Erythroblast (primary cell): ENCODE measurements around the gene CHAMP1.
"Not testable (repeated sequence)": the region's sequence is repeated elsewhere in the genome, so short reads cannot be mapped to it uniquely, and the experiment has no call there.

Experiments
- DNase-seq, 2 experiments: peaks; one replicate each; lab custom pipeline; 2025; lab: John Stamatoyannopoulos, UW
- GATA1 ChIP-seq: IDR thresholded peaks from 2 replicates; pipeline ENCODE4 v1.6.1; 2011; ENCODE audit warnings: low read depth, mild to moderate bottlenecking, control low read depth, low read length, moderate library complexity
- POLR2A ChIP-seq: IDR thresholded peaks from 2 replicates; pipeline ENCODE4 v1.6.1; 2011; ENCODE audit warnings: mild to moderate bottlenecking, low read length

CHAMP1 gene

DNA sequence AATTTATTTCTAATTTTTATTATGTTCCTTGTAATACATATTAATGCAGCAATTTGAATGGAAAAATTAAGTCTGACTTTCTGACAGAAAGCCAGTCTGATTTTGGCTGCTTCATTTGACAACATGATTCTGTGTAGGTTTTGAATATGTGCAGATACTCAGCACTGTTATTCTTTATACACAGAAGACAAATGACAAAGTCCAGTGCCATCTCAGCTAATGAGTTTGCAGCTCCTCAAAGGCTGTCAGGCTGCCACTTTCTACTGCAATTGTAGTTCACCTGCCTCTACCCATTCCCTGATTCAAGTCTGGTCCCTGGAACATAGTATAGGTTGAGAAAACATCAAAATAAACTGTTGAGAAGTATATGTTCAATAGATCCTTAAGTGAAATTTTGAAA, 2.9 kb upstream of the CHAMP1 start:
- no peak for DNase-seq
- TF ChIP-seq GATA1, result no peak
- TF ChIP-seq POLR2A, result no peak

DNA sequence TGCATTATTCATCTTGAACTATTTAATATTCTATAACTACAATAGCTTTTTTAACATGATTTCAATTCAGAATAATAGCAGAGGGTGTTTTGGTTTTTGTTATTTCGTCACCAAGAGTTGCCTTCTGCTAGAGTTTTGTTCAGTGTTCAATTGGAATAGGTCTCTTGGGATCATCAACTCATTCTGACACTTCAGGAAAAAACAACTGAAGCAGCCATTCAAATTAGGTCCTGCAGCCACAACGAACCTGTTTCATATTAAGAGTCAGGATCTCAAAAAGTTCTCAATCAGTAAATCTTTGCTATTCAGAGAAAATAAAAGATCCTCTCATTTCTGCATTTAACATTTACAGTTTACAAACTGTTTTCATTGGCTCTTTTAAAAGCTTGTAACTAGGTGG, 2.4 kb upstream of the CHAMP1 start:
- no peak for DNase-seq
- TF ChIP-seq POLR2A (no peak), GATA1 (no peak)

DNA sequence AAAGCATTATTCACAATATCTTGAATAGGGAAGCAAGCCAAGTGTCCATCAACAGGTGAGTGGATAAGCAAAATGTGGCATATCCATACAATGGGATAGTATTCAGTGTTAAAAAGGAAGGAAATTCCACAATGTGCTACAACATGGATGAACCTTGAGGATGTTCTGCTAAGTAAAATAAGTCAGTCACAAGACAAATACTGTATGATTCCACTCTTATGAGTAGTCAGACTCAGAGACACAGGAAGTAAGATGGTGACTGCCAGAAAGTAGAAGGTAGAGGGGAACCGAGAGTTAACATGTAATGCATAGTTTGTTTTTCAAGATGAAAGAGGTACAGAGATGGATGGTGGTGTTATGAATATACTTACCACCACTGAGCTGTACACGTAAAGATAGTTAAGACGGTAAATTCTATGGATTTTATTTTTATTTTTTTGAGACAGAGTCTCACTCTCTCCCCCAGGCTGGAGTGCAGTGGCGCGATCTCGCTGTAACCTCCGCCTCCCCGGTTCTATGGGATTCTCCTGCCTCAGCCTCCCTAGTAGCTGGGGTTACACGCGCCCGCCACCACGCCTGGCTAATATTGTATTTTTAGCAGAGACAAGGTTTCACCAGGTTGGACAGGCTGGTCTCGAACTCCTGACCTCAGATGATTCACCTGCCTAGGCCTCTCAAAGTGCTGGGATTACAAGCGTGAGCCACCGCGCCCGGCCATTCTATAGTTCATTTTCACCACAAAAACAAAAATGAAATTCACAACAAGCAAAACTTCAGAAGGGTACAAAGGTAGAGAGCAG, 1.0 kb upstream of the CHAMP1 start:
- peak; percentile 29 to 48 for DNase-seq
- TF ChIP-seq GATA1, result no peak
- TF ChIP-seq POLR2A, result no peak

DNA sequence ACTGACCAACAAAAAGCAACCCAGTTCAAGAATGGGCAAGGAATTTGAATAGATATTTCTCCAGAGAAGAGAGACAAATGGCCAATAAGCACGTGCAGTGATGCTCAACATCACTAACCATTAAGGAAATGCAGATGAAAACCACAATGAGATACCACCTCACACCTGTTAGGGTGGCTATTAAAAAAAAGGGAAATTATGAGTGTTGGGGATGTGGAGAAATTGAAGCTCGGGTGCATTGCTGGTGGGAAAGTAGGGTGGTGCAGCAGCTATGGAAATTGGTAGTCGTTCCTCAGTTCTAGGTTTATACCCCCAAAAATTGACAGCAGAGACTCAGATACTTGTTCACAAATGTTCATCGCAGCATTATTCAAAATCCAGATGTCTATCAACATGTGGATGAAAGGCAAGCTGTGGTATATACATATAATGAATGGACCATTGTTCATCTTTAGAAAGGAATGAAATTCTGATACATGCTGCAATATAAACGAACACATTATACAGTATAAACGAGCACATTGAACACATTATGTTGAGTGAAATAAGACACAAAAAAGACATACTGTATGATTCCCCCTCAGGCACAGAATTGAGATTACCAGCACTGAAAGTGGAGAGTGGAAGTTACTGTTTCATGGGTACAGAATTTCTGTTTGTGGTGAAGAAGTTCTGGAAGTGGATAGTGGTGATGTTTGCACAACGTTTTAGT, 927 bp downstream of the CHAMP1 start:
- DNase-seq, result peak; percentile 37 to 38
- TF ChIP-seq GATA1, result no peak
- TF ChIP-seq POLR2A, result no peak

DNA sequence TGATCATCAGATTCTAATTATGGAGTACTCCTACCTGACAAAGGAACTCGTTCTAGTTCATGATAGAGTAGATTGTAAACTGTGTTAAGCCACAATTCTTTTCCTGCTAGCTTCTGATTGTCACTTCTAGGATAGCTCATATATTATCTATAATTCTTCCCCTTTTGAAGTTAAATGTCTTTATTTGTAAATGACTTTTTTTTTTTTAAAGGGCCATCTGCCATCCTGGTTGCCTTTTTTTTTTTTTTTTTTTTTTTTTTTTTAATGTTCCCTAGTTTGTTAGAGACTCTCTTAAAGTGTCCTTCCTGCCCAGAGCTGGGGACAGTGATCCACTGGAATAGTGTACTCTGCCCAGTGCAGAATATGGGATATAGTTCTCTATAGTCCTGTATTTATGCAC, 4.3 kb downstream of the CHAMP1 start:
- no peak for TF ChIP-seq POLR2A
- TF ChIP-seq GATA1, result no peak

DNA sequence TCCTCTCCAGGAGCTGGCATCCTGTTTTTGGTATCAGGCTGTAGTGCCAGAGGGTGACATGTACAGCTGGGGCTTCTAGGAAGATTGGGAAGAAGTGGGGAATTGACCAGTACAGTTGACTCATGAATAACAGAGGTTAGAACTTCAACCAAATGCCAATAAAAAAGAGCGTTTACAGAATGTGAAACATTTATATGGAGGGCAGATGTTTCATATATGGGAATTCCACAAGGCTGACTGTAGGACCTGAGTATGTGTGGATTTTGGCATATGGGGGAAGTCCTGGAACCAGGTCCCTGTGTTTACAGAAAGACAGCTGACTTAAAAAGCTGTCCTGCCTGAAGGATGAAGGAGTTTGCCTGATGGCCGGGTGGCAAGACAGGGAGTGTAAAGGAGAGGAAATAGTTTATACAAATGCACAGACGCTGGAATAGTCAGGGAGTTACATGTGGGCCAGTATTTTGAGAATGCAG, 5.2 kb downstream of the CHAMP1 start:
- TF ChIP-seq GATA1, result no peak
- no peak for DNase-seq

More for the DNA sequence above, 4.3 kb downstream of the CHAMP1 start:
- peak in 1 of 2 experiments; percentile 17 for DNase-seq

DNA sequence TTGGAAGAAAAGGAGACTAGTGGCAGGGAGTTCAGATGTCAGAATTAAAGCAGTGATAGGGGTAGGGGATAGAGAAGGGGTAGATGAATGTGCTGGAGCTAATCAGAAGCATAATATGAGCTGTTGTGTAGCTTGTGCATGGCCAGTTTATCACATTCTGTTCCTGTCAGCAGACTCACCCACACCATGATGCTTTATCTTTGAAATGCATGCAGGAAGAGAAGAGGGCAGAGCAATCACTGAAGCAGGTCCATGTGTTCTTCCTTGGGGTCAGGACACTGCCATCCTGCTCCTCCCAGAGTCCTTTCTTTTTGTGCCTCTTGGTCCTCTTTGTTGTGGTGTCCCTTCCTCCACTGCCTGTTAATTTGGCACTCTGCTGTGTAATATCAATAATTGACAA, 5.8 kb downstream of the CHAMP1 start:
- peak; percentile 69 to 89 for DNase-seq
- TF ChIP-seq GATA1, result no peak

DNA sequence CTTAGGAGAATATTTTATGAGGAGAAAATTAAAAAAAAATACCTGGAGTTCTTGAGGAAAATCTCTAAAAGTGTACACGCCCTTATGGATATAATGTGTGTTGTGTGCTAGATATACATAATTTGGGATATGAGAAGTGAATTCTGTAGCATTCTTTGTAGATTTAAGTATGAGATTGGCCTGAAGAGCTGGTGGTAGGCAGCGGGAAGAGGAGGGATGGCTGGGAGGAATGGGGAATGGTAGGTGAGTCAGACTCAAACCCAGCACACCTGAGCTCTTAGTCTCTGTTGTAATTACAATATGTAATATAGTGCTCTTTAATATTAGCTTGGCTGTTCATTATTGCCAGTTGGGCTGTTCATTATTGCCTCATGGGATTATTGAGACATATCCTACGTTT, 7.0 kb downstream of the CHAMP1 start:
- DNase-seq, result no peak
- TF ChIP-seq GATA1 (no peak), POLR2A (no peak)

DNA sequence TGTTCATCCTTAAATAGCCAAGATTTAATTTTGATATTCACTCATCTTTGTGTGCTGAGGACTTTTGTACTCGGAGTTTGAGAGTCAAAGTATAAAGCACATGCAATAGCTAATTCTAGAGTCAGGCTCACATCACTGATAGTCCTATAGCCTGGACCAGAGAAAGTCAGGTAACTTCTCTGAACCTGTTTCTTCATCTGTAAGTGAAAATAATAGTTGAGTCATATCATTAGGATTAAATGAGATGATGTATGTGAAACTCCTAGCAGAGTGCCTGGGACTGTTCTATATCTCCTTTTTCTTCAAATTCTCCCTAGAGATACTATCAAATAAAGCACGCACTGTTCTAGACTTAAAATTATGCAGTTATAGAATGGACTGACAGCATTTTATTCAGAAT, 9.0 kb downstream of the CHAMP1 start:
- DNase-seq, result no peak
- TF ChIP-seq GATA1 (no peak), POLR2A (no peak)

DNA sequence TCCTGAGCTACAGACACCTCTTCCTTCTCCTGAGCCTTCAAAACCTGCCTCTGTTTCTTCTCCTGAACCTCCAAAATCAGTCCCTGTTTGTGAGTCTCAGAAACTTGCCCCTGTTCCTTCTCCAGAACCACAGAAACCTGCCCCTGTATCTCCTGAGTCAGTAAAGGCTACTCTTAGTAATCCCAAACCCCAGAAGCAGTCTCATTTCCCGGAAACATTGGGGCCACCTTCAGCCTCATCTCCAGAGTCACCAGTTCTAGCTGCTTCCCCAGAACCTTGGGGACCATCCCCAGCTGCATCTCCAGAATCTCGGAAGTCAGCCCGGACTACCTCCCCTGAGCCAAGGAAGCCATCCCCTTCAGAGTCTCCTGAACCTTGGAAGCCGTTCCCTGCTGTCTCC, 10.0 kb downstream of the CHAMP1 start:
- DNase-seq, result no peak
- TF ChIP-seq GATA1 (no peak), POLR2A (no peak)

DNA sequence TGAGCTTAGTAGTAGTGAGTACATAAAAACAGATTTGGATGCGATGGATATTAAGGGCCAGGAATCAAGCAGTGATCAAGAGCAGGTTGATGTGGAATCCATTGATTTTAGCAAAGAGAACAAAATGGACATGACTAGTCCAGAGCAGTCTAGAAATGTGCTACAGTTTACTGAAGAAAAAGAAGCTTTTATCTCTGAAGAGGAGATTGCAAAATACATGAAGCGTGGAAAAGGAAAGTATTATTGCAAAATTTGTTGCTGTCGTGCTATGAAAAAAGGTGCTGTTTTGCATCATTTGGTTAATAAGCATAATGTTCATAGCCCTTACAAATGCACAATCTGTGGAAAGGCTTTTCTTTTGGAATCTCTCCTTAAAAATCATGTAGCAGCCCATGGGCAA, 11.4 kb downstream of the CHAMP1 start:
- no peak for DNase-seq
- no peak for TF ChIP-seq GATA1
- no peak for TF ChIP-seq POLR2A

DNA sequence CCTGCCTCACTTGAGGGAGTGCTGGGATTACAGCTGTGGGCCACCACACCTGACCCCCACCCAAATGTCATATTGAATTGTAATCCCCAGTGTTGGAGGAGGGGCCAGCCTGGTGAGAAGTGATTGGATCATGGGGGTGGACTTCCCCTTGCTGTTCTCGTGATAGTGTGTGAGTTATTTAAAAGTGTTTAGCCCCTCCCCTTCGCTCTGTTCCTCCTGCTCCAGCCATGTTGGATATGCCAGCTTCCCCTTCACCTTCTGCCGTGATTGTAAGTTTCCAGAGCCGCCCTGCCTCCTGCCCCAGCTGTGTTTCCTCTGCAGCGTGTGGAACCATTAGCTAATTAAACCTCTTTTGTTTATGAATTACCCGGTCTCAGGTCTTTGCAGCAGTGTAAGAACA, 13.7 kb downstream of the CHAMP1 start:
- DNase-seq, result no peak
- TF ChIP-seq POLR2A (no peak), GATA1 (no peak)

DNA sequence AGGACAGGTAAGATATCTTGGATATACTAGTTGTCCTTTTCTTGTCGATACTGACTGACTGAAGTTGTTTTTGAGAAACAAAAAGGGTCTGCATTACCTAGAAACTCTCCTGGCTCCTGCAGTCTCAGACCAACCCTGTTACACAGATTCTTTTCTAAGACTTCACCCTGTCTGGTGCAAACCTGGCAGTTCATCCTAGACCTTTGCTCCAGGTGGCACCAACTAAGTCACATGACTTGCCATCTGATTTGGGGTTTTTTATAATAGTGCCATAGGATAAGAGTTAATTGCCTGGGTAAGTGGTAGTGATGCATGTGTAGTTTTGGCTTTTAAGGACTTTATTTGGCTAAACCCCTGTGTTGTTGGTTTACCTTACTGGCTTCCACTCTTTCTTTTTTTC, 14.3 kb downstream of the CHAMP1 start:
- no peak for TF ChIP-seq GATA1
- no peak for TF ChIP-seq POLR2A
- DNase-seq, result no peak

DNA sequence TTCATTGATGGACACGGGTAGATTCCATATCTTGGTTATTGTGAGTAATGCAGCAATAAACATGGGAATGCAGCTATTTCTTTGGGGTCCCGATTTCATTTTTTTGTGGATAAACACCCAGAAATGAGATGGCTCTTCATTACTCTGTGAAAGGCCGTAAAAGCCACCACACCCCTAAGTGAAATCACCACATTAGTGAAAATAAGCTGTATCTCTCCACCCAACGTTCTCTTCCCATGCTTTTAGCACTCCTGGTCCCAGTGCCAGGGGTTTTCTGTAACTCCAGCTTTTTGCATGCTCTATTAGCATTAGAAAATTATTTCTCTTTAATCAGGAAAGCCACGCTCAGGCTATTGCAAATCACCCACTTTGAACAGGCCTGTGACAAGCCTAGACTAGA, 15.8 kb downstream of the CHAMP1 start:
- DNase-seq, result no peak
- TF ChIP-seq POLR2A, result no peak
- no peak for TF ChIP-seq GATA1

DNA sequence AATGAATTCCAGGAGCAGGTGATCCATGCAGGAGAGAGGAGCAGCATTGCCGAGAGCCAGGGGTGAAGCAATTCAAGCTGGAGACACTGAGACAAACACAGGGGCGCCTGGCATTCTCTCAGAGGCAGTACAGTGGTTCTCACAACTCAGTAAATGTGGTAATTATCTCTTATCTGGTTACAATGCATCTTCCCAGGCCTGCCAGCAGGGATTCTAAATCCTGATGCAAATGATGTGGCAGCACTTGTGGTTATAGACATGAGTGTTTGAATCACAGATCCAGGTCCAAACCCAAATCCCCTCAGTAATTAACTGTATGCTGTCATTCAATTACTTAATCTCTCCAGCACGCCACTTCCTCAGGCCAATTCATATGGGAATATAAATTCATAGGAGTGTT, 19.6 kb downstream of the CHAMP1 start:
- not testable (repeated sequence) for DNase-seq
